Activated naive CD8-positive, alpha-beta T cell treated with anti-CD3 and anti-CD28 coated beads for 36 hours (primary cell): ENCODE results near the gene SMAD3. TPM values are rescaled to one million over a fixed set of nuclear protein-coding genes. Genes with fewer than 3 reads are reported as not detected.
"Not testable (repeated sequence)": the region's sequence is repeated elsewhere in the genome, so short reads cannot be mapped to it uniquely, and the experiment has no call there.

Experiments
- DNase-seq: peaks from one replicate; pipeline ENCODE4 v3.0.0; 2021
- H3K27ac Mint-ChIP-seq: one replicate; pipeline ENCODE4 v1.8.0; 2022; ENCODE audit warnings: mild to moderate bottlenecking, moderate library complexity, mixed read lengths
- H3K27me3 Mint-ChIP-seq: one replicate; pipeline ENCODE4 v1.8.0; 2022; ENCODE audit warnings: mild to moderate bottlenecking, mixed read lengths
- H3K36me3 Mint-ChIP-seq: one replicate; pipeline ENCODE4 v1.8.0; 2021; ENCODE audit warnings: mild to moderate bottlenecking, mixed read lengths
- H3K4me1 Mint-ChIP-seq: one replicate; pipeline ENCODE4 v1.8.0; 2021; ENCODE audit warnings: mixed read lengths
- H3K4me3 Mint-ChIP-seq: one replicate; pipeline ENCODE4 v1.8.0; 2022; ENCODE audit warnings: mild to moderate bottlenecking, moderate library complexity, mixed read lengths
- H3K9me3 Mint-ChIP-seq: one replicate; pipeline ENCODE4 v1.8.0; 2022; ENCODE audit warnings: mixed read lengths
- total RNA-seq, 2 experiments: library from RNA; stranded (reverse); gene quantifications; one replicate each; pipeline ENCODE4 v1.2.3, GENCODE V29; 2021

The SMAD3 gene
- total RNA-seq, 2 experiments from 2014 or later, result 15.7 to 16.4 TPM

GRCh38 chr15:67114046-67114445 is 48.6 kb downstream of the SMAD3 start:
- H3K36me3 Mint-ChIP-seq, result peaks cover 41% of the 10 kb centered on the region
- no peak overlapping the region for H3K27ac Mint-ChIP-seq
- H3K4me3 Mint-ChIP-seq, result no peak overlapping the region
- H3K27me3 Mint-ChIP-seq, result no peaks in the 10 kb centered on the region
- peaks cover 68% of the 10 kb centered on the region for H3K4me1 Mint-ChIP-seq
- no peak for DNase-seq
- peaks cover 10% of the 10 kb centered on the region for H3K9me3 Mint-ChIP-seq

GRCh38 chr15:67114846-67115585 is 49.6 kb downstream of the SMAD3 start:
- H3K27ac Mint-ChIP-seq, result peak overlapping the region; percentile 56
- H3K27me3 Mint-ChIP-seq, result no peaks in the 10 kb centered on the region
- H3K36me3 Mint-ChIP-seq, result peaks cover 41% of the 10 kb centered on the region
- no peak overlapping the region for H3K4me3 Mint-ChIP-seq
- no peak for DNase-seq
- peaks cover 69% of the 10 kb centered on the region for H3K4me1 Mint-ChIP-seq
- H3K9me3 Mint-ChIP-seq, result peaks cover 10% of the 10 kb centered on the region

- H3K27me3 Mint-ChIP-seq, result no peaks in the 10 kb centered on the region
- H3K27ac Mint-ChIP-seq, result peak overlapping the region; percentile 56
- no peak overlapping the region for H3K4me3 Mint-ChIP-seq
- no peak for DNase-seq
- H3K4me1 Mint-ChIP-seq, result peaks cover 69% of the 10 kb centered on the region
- peaks cover 10% of the 10 kb centered on the region for H3K9me3 Mint-ChIP-seq
- H3K36me3 Mint-ChIP-seq, result peaks cover 36% of the 10 kb centered on the region
Measured at GRCh38 chr15:67115586-67115969, 50.2 kb downstream of the SMAD3 start.

GRCh38 chr15:67116742-67117141 is 51.3 kb downstream of the SMAD3 start:
- Mint-ChIP-seq H3K36me3 (peaks cover 25% of the 10 kb centered on the region), H3K4me3 (no peak overlapping the region), H3K27me3 (no peaks in the 10 kb centered on the region), H3K4me1 (peaks cover 75% of the 10 kb centered on the region), H3K9me3 (peaks cover 3% of the 10 kb centered on the region), H3K27ac (peak overlapping the region; percentile 70)
- DNase-seq, result no peak

- no peak for DNase-seq
- Mint-ChIP-seq H3K27me3 (no peaks in the 10 kb centered on the region), H3K4me1 (peaks cover 81% of the 10 kb centered on the region), H3K27ac (peak overlapping the region; percentile 70), H3K9me3 (peaks cover 1% of the 10 kb centered on the region), H3K36me3 (peaks cover 23% of the 10 kb centered on the region), H3K4me3 (no peak overlapping the region)
Measured at GRCh38 chr15:67117370-67117769, 52.0 kb downstream of the SMAD3 start.

- DNase-seq, result no peak
- no peaks in the 10 kb centered on the region for H3K27me3 Mint-ChIP-seq
- H3K27ac Mint-ChIP-seq, result peak overlapping the region; percentile 21
- peaks cover 19% of the 10 kb centered on the region for H3K36me3 Mint-ChIP-seq
- no peak overlapping the region for H3K4me3 Mint-ChIP-seq
- peaks cover 78% of the 10 kb centered on the region for H3K4me1 Mint-ChIP-seq
- no peaks in the 10 kb centered on the region for H3K9me3 Mint-ChIP-seq
Measured at GRCh38 chr15:67118808-67119207, 53.4 kb downstream of the SMAD3 start.

- Mint-ChIP-seq H3K4me1 (peaks cover 79% of the 10 kb centered on the region), H3K9me3 (no peaks in the 10 kb centered on the region), H3K4me3 (no peak overlapping the region), H3K27ac (peak overlapping the region; percentile 21), H3K36me3 (peaks cover 16% of the 10 kb centered on the region), H3K27me3 (no peaks in the 10 kb centered on the region)
- DNase-seq, result no peak
Measured at GRCh38 chr15:67119238-67119846, 53.9 kb downstream of the SMAD3 start.

- Mint-ChIP-seq H3K4me1 (peaks cover 71% of the 10 kb centered on the region), H3K27me3 (no peaks in the 10 kb centered on the region), H3K36me3 (peaks cover 12% of the 10 kb centered on the region), H3K27ac (peak overlapping the region; percentile 96), H3K4me3 (peak overlapping the region; percentile 71), H3K9me3 (no peaks in the 10 kb centered on the region)
- DNase-seq, result no peak
Measured at GRCh38 chr15:67120009-67120838, 54.8 kb downstream of the SMAD3 start.

- H3K36me3 Mint-ChIP-seq, result peaks cover 12% of the 10 kb centered on the region
- DNase-seq, result peak; percentile 91
- H3K27ac Mint-ChIP-seq, result peak overlapping the region; percentile 96
- no peaks in the 10 kb centered on the region for H3K27me3 Mint-ChIP-seq
- H3K4me3 Mint-ChIP-seq, result peak overlapping the region; percentile 71
- no peaks in the 10 kb centered on the region for H3K9me3 Mint-ChIP-seq
- H3K4me1 Mint-ChIP-seq, result peaks cover 66% of the 10 kb centered on the region
Measured at GRCh38 chr15:67120839-67121643, 55.6 kb downstream of the SMAD3 start.

- no peak for DNase-seq
- Mint-ChIP-seq H3K4me1 (peaks cover 62% of the 10 kb centered on the region), H3K27me3 (no peaks in the 10 kb centered on the region), H3K27ac (peak overlapping the region; percentile 96), H3K36me3 (peaks cover 8% of the 10 kb centered on the region), H3K9me3 (no peaks in the 10 kb centered on the region), H3K4me3 (peak overlapping the region; percentile 71)
Measured at GRCh38 chr15:67121644-67122605, 56.5 kb downstream of the SMAD3 start.

GRCh38 chr15:67122816-67123215 is 57.4 kb downstream of the SMAD3 start:
- not testable (repeated sequence) for H3K36me3 Mint-ChIP-seq, H3K27me3 Mint-ChIP-seq, H3K4me3 Mint-ChIP-seq, DNase-seq, H3K27ac Mint-ChIP-seq, H3K9me3 Mint-ChIP-seq
- peaks cover 61% of the 10 kb centered on the region for H3K4me1 Mint-ChIP-seq

GRCh38 chr15:67123291-67123690 is 57.9 kb downstream of the SMAD3 start:
- DNase-seq, H3K36me3 Mint-ChIP-seq, H3K9me3 Mint-ChIP-seq, H3K27ac Mint-ChIP-seq, H3K4me3 Mint-ChIP-seq, H3K27me3 Mint-ChIP-seq: not testable (repeated sequence)
- H3K4me1 Mint-ChIP-seq, result peaks cover 61% of the 10 kb centered on the region

- H3K27me3 Mint-ChIP-seq, result no peaks in the 10 kb centered on the region
- H3K9me3 Mint-ChIP-seq, result no peaks in the 10 kb centered on the region
- no peak for DNase-seq
- peaks cover 1% of the 10 kb centered on the region for H3K36me3 Mint-ChIP-seq
- H3K4me1 Mint-ChIP-seq, result peaks cover 55% of the 10 kb centered on the region
- no peak overlapping the region for H3K4me3 Mint-ChIP-seq
- H3K27ac Mint-ChIP-seq, result no peak overlapping the region
Measured at GRCh38 chr15:67124111-67124510, 58.7 kb downstream of the SMAD3 start.
